Right ventricle myocardium inferior (tissue), 1 donor: Measurements from ENCODE around the gene SPATS2. TPM values are rescaled to one million over a fixed set of nuclear protein-coding genes. Genes with fewer than 3 reads are reported as not detected.

Source experiments
- ATAC-seq: fragments of 200-7000 bp; cut with Tn5 transposase; one replicate; pipeline ENCODE4 v1.9.1; 2020; ENCODE audit warnings: mild to moderate bottlenecking, moderate library complexity
- DNase-seq: peaks from one replicate; pipeline ENCODE4 v3.0.0; 2021; ENCODE audit errors: missing footprints
- intact Hi-C: fragments of 100-400 bp; cut with DNase I; formaldehyde crosslinking; loops from one replicate; pipeline ENCODE4 v1.11.0; 2022
- total RNA-seq: library from RNA; stranded (reverse); fragmentation: NEBNext Ultra II Directional; extraction: Animal tissue kit (Norgen Biotek cat#: 25700); gene quantifications from one replicate; pipeline ENCODE4 v1.2.1, GENCODE V29; 2021
- donor health status: DM: no; HTN: yes; CAD: no; lungs with severe emphysema.

The SPATS2 gene
- total RNA-seq, 1 donor from 2014 or later: 6.4 TPM

- intact Hi-C loops: no loop called here
- DNase-seq: peak; percentile 31
- ATAC-seq: no peak
These were observed 189.3 kb downstream of the SPATS2 start for GRCh38 chr12:49556391-49557186.

- DNase-seq: peak; percentile 53
- no peak for ATAC-seq
- intact Hi-C loops: no loop called here
These were observed 190.1 kb downstream of the SPATS2 start for GRCh38 chr12:49557187-49557916.

DNA sequence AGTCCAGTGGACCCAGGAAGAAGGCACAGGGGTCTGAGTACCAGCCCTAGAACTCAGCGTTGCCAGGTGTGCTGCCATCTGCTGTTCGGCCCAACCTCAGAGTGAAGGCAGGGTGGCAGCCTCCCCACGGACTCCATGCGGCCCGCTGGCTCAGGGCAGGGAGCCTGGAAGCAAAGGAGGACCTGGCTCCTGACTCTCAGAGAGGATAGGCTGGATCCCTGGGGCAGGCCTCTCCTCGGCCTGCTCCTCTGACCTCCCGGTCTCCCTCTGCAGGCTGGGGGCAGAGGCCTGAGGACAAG, 190.6 kb downstream of the SPATS2 start:
- DNase-seq (peak; percentile 50), ATAC-seq (no peak)
- intact Hi-C loops: no loop called here

- DNase-seq (peak; percentile 9), ATAC-seq (no peak)
- intact Hi-C loops: no loop called here
These were observed 191.3 kb downstream of the SPATS2 start for GRCh38 chr12:49558526-49558925.

- ATAC-seq (no peak), DNase-seq (peak; percentile 53)
- intact Hi-C loops: no loop called here
These were observed 191.9 kb downstream of the SPATS2 start for GRCh38 chr12:49559011-49559675.

DNA sequence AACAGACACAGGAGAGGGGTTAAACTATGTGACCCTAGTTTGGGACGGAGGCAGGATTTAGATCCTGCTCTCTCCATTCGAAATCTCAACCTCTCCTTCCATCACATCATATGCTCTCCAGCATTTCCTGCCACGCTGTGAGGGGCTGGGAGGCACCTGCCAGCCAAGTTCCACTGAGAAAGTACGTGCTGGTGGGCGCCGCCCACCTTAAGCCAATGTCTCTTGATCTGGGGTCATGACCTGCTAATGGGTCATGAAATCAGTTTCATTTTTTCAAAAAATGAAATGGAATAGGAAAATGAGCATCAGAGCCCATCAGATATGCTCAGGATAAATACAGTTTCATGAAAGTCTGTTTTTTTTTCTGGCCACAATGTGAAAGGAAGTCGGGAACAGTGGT, 193.4 kb downstream of the SPATS2 start:
- intact Hi-C loops: no loop called here
- no peak for DNase-seq
- no peak for ATAC-seq

GRCh38 chr12:49562233-49562632, 195.0 kb downstream of the SPATS2 start:
- DNase-seq (no peak), ATAC-seq (no peak)
- intact Hi-C loops: no loop called here

GRCh38 chr12:49562831-49563230, 195.6 kb downstream of the SPATS2 start:
- DNase-seq (no peak), ATAC-seq (no peak)
- intact Hi-C loops: no loop called here

DNA sequence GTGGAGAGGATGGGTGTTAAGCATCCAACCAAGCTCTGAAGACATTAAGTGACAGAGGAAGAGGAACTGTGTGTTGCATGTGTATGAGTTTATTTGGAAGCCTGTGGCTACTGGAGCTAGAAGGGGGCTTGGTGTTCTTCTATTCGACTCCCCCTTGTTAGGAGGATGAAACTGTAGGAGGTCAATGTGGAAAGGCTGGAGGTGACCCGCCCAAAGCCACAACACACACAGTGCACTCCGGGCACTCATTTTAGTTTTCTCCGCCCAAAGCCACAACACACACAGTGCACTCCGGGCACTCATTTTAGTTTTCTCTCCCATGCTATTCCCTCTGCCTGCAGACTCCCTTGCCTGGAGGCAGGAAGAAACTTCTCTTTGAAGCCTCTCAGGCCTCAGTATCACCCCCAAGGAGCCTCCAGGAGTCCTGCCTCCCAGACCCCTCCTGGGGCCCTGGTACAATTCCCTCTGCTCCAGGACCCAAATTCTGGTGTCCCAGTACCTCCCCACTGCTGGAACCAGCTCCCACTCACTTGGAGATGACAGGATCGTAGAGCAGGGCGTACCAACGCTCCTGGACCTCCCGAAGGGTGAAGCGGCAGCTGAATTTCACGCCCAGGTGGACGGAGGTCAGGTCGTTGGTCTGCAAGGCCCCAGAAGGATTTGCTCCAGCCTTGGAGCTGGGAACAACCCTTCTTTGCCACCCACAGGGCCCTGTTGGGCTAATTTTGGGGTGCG, 196.9 kb downstream of the SPATS2 start:
- ATAC-seq (no peak), DNase-seq (no peak)
- intact Hi-C loops: no loop called here

GRCh38 chr12:49564686-49565405, 197.6 kb downstream of the SPATS2 start:
- ATAC-seq (peak; percentile 82), DNase-seq (no peak)
- intact Hi-C loops: no loop called here

DNA sequence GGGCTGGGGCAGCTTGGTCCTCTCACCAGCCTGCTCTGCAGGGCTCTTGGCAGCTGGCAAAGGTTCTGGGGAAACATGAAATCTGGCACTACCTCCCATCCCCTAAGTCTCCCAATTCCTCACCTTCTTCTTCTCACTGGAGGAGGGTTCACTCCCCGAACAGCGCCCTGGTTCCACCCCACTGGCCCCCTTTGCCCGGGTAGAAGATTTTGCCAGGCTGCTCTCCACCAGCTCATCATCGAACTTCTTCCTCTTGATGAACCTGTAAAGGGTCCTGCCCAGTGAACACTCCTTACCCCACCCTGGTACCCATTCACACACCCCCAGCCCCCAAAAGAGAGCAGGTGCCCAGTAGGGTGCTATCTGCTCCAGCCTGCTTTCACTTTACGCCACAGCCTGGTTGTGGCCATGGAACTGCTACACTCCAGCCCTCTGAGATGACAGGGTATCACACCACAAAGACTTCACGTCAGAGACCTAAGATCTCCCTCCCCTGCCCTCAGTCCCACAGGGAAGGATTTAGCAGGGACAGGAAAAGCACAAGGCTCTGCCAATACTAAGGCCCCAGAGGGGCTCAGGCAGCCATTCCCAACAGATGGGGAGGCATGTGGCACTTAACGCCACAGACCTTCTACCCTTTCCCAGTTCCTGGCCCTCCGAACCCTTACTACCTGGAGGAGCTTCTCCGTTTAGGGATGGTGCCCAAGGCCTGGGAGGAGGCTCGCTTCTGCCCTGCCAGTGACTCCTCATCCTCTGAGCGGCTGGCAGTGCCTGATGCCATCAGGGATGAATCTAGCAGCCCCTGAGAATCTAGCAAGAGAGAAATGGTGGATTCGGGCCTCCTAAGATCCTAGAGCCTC, 198.4 kb downstream of the SPATS2 start:
- ATAC-seq (no peak), DNase-seq (no peak)
- intact Hi-C loops: no loop called here

- ATAC-seq: no peak
- intact Hi-C loops: no loop called here
- DNase-seq: no peak
These were observed 199.1 kb downstream of the SPATS2 start for GRCh38 chr12:49566361-49566760.

- ATAC-seq (peak; percentile 2), DNase-seq (no peak)
- intact Hi-C loops: no loop called here
These were observed 200.0 kb downstream of the SPATS2 start for GRCh38 chr12:49567302-49567610.

- intact Hi-C loops: no loop called here
- peak; percentile 92 for DNase-seq
- peak; percentile 80 for ATAC-seq
These were observed 200.6 kb downstream of the SPATS2 start, which contains the start of gene MCRS1 for GRCh38 chr12:49567611-49568441. Gene MCRS1, minus strand, starts transcription at chr12:49568142. Its CDS starts 1,411 bp downstream, at chr12:49566731.

DNA sequence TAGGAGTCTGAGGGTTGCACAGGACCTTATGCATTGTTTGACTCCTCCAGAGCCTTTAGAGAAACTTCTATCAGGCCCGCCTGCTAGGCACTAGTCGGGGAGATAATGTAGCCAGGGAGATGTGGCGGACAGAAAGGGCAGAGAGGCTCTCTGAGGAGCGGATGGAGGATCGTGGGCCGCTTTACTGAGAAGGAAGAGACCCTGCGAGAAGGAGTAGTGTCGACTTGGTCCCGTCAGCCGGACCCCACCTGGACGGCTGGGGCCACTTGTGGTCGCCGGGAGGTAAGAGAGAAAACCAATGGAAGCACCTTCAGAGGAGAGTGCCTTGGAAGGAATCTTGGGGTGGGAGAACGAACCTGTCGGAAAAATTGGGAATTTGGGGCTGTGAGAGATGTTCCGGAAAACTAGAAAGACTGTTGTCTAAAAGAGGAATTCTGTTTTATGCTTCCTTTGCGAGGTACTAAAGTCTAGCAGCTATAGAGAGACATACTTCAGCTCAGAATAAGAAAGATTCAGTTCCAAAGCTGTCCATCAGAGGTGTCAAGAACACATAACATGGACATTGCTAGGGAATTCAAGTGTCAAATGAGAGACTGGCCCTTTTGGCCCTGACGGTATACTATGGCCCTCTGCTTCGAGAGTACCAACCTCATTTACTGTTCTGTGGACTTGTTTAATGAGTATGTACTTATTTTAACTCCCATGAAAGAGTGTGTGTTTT, 201.3 kb downstream of the SPATS2 start:
- intact Hi-C loops: no loop called here
- DNase-seq (no peak), ATAC-seq (no peak)
